GM19324 (cell line): ENCODE results near the gene INO80.

Experiments used
- ATAC-seq: cut with Tn5 transposase; IDR thresholded peaks from one replicate; pipeline ENCODE4 v1.9.1; 2021; ENCODE audit warnings: mild to moderate bottlenecking, moderate library complexity; ENCODE audit not compliant: unreplicated experiment, low FRiP score

INO80 gene

GRCh38 chr15:41011055-41011815 is 104.8 kb downstream of the INO80 start:
- ATAC-seq, result no peak

DNA sequence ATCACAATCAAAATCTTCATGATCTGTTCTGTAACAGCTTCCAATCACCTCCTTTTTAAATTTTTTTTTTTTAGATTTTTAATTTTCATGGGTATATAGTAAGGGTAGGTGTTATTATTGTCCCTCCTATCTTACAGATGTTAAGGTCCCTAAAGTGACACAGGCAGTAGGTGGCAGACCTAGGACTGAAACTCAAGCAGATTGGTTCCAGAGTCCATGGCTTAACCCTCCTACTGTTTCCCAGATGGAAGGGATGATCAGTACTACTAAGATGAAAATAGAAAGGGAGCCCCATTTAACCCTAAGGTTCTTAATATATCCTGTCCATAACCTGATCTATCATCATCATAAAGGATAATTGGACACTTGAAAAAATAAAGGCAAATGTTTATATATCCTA is 105.7 kb downstream of the INO80 start:
- no peak for ATAC-seq

GRCh38 chr15:41006479-41006878 is 109.6 kb downstream of the INO80 start:
- ATAC-seq, result no peak

DNA sequence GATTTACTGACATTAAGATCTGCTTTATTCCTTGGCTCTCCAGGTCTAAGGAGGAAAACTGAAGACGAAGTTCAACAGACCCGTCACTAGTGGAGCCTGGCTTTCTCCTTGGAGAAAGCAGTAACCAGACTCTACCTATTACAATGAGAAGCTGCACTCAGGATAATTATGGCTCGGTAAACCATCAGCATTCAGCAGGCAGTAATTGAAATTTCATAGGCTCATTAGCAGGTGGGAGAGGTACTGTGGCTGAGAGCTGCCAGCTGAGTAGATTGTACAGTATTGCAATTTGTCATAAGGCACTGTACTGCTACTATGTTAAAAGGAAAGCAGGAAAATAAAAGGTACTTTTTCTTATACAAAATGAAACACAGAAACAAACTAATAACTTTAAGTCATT is 111.6 kb downstream of the INO80 start:
- ATAC-seq, result no peak

- ATAC-seq, result no peak
Measured at GRCh38 chr15:41001524-41002214, 114.4 kb downstream of the INO80 start.

DNA sequence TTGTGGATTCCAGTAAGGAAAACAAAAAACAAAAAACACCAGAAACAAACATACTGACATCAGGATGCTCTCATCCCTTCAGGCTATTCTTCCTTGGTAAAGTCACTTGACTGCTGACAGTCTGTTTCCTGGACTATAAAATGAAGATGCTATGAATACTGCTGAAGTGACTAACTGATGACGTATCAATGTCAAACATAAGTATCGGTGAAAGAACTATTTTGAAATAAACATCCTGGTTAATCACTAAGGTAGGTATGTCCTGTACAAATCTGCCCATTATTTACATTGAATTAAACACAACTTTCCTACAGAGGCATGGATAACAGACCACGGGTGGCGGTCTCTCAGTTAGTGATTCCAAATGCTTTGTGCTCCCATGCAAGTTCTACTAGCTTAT is 116.9 kb downstream of the INO80 start:
- no peak for ATAC-seq

- no peak for ATAC-seq
Measured at GRCh38 chr15:40995656-40996055, 120.4 kb downstream of the INO80 start.

DNA sequence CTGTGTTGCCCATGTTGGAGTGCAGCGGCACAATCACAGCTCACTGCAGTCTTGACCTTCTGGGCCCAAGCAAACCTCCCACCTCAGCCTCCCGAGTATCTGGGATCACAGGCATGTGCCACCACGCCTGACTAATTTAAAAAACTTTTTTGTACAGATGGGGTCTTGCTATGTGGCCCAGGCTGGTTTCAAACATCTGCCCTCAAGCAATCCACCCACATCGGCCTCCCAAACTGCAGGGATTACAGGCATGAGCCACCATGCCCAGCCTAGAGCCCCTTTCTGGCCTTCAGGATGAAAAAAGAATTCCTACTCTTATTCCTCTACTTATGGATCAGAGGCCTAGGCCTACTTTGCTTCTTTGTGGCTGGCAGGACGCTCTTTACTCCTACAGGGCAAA is 123.3 kb downstream of the INO80 start:
- no peak for ATAC-seq

DNA sequence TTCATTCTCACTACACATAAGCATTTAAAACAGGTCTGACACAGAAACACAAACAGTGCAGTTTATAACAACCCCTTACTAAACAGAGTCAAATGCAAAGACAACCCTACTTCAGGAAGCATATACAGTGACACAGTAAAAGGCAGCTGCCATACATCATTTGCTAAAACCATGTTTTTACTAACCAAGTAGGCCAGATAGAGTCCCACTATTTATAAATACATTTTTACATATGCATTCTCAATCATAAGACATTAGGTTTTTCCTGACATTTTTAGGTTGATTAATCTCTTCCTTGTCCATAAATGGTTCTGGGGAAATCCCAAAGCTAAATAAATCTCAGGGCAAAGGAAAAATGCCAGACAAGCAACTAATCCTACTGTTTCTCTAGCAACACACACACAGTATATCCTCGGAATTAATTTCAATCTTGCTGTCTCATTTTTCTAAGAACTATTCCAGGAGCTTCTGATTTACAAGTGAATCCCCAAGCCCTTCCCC is 123.8 kb downstream of the INO80 start:
- no peak for ATAC-seq

GRCh38 chr15:40991355-40991754 is 124.7 kb downstream of the INO80 start:
- ATAC-seq, result no peak

GRCh38 chr15:40990789-40991188 is 125.3 kb downstream of the INO80 start:
- no peak for ATAC-seq

- ATAC-seq, result no peak
Measured at GRCh38 chr15:40990080-40990479, 126.0 kb downstream of the INO80 start.

- no peak for ATAC-seq
Measured at GRCh38 chr15:40988156-40988555, 127.9 kb downstream of the INO80 start.

DNA sequence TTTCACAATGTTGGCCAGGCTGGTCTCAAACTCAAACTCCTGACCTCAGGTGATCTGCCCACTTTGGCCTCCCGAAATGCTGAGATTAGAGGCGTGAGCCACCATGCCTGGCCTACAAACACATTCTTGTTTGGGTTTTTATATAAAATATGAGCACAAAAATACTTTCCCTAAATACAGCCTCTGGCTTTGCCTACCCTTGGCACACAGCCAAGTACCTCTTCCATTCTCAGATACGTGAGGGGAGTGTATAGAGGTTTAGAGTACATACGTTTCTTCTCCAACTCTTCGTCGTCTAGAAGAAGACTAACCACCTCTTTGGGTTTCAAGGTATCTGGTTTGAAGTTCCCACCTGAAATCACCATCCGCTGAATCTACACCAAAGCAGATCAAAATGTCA is 129.3 kb downstream of the INO80 start:
- ATAC-seq, result no peak

DNA sequence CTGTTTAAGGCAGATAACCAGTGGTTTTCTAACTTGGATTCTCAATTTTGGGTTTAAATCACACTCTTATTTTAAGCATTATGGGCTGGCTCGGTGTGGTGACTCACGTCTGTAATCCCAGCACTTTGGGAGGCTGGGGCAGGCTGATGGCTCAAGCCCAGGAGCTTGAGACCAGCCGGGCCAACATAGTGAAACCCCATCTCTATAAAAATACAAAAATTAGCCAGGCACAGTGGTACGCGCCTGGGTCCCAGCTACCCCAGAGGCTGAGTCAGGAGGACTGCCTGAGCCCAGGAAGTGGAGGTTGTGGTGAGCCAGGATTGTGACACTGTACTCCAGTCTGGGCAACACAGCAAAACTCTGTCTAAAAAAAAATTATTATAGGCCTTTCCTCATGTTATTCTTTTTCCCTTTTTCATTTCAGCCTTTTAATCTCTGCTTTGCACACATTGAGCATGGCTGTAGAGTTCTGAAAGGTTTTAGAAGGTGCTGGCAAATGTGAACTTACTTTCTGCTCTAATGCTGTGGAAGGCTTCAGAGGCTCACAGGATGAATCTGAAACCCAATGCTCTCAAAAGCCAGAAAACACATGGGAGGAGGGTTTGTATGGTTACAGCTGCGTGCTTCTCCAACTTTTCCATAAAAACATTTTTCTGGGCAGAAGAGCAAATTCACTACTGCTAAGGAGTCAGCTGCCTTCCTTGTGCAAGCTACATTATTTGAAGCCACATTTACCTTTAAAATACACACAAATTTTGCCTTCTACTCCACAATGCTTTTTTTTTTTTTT is 130.3 kb downstream of the INO80 start:
- no peak for ATAC-seq

GRCh38 chr15:40984964-40985363 is 131.1 kb downstream of the INO80 start:
- ATAC-seq, result no peak

DNA sequence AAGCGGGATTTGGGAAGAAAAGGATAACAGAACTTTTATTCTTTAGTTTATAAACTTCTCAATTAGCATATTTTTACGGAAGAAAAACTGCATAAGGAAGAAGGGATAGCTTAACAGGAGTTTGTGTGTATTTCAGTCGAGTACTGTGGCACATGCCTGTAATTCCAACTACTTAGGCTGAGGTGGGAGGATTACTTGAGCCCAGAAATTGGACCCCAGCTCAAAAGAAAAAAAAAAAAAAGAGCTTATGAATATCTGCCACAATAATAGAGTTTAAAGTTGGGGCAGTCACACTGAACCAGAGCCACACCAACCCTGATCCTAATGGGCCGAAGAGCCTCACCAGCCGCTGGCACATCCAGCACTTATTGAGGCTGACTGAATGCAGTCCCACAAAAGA is 131.7 kb downstream of the INO80 start:
- no peak for ATAC-seq

DNA sequence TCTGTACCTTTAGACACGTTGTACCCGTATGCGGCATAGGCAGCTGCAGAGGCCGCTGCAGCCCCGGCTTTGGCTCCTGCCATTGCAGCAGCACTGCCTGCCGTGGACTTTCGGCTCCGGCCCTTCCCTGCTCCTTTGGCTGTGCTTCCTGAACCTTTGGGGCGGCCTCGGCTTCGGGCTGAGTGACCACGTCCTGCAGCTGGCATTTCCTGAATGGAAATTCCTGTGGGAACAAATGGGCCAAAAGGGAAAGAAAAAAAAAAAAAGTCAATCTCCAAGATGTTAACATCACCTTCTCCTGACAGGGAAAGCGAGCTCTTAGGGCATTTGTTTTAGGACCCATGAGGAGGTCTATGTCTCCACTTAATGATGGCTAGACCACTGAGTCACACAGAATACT is 133.2 kb downstream of the INO80 start:
- no peak for ATAC-seq

DNA sequence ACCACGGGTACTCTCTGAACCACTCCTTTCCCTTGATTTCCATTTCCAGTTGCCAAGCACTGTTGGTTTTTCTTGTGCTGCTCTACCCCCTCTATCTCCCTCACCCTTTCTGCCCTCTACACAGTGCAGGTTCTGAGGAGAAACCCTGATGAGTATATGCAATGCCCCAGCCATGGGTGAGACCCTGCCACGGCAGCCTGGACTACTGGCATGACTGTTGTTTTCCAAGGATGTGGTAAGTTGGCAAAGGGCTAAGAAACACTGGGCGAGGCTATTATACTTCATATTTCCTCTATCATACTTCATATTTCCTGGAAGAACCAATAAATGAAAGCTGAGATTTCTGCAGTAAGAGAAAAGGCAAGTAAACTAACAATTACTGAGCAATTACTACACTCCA is 134.9 kb downstream of the INO80 start:
- no peak for ATAC-seq

DNA sequence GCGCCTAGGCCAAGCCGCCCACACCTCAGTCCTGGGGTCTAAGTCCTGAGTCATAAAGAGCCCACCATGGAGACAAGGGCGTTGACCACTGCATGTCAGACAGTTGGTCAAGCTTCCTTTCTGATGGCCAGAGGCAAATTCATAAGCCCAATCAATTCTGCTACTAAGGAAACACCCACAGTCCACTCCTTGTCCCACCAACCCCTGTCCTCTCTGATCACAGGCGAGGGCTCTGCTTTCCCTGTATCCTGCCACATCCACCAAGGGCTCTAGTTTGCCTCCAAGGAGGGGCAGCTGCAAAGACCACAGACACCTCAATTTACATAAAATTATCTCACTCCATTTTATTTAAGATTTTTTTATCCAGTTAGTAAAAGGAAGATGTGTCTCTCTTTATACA is 137.5 kb downstream of the INO80 start:
- no peak for ATAC-seq

DNA sequence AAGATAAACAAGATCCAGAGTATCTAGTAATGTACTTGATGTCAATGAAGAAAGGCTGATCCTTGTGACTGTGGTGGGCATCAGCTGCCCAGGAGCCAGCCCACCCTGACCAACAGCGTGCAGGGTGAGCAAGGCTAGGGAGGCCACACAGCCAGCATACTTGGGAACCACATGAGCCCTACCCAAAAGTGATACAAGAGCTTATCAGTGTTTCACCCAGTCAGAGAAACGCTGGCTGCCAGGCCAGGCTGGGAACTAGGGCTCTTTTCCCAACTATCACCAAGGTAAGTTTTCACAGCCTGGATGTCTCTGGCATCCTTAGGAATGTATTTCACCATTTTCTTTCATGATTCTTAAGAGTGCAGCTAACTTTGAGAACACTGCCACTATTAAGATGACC is 137.9 kb downstream of the INO80 start:
- ATAC-seq, result no peak
